GM19452 (cell line): Measurements from ENCODE around the gene GMDS.

Experiments
- ATAC-seq: cut with Tn5 transposase; IDR thresholded peaks from one replicate; pipeline ENCODE4 v1.9.1; 2021; ENCODE audit not compliant: unreplicated experiment

GMDS gene

GRCh38 chr6:2103765-2104523 lies 141.5 kb downstream of the GMDS start:
- ATAC-seq, result no peak

GRCh38 chr6:2102966-2103365 lies 142.4 kb downstream of the GMDS start:
- ATAC-seq, result no peak

GRCh38 chr6:2102316-2102883 lies 143.0 kb downstream of the GMDS start:
- no peak for ATAC-seq

GRCh38 chr6:2101213-2101612 lies 144.2 kb downstream of the GMDS start:
- ATAC-seq, result no peak

- no peak for ATAC-seq
These were observed 145.5 kb downstream of the GMDS start for GRCh38 chr6:2099870-2100269.

- ATAC-seq, result no peak
These were observed 147.9 kb downstream of the GMDS start for GRCh38 chr6:2097464-2097863.

GRCh38 chr6:2094642-2095041 lies 150.8 kb downstream of the GMDS start:
- ATAC-seq, result no peak

- ATAC-seq, result no peak
These were observed 159.0 kb downstream of the GMDS start for GRCh38 chr6:2086326-2086965.

GRCh38 chr6:2085657-2086056 lies 159.7 kb downstream of the GMDS start:
- ATAC-seq, result no peak

GRCh38 chr6:2081155-2082138 lies 164.0 kb downstream of the GMDS start:
- ATAC-seq, result peak; percentile 84

GRCh38 chr6:2078888-2079287 lies 166.5 kb downstream of the GMDS start:
- no peak for ATAC-seq

- ATAC-seq, result no peak
These were observed 167.6 kb downstream of the GMDS start for GRCh38 chr6:2077826-2078225.

GRCh38 chr6:2073476-2073875 lies 171.9 kb downstream of the GMDS start:
- no peak for ATAC-seq

- ATAC-seq, result no peak
These were observed 173.0 kb downstream of the GMDS start for GRCh38 chr6:2072453-2072852.

- no peak for ATAC-seq
These were observed 181.9 kb downstream of the GMDS start for GRCh38 chr6:2063547-2063946.

GRCh38 chr6:2061880-2062279 lies 183.5 kb downstream of the GMDS start:
- no peak for ATAC-seq

- no peak for ATAC-seq
These were observed 189.5 kb downstream of the GMDS start for GRCh38 chr6:2055911-2056310.

- no peak for ATAC-seq
These were observed 190.3 kb downstream of the GMDS start for GRCh38 chr6:2055143-2055542.

- no peak for ATAC-seq
These were observed 190.8 kb downstream of the GMDS start for GRCh38 chr6:2054516-2055067.

GRCh38 chr6:2053691-2054090 lies 191.7 kb downstream of the GMDS start:
- no peak for ATAC-seq

GRCh38 chr6:2047855-2048254 lies 197.6 kb downstream of the GMDS start:
- no peak for ATAC-seq
